GM19395 (cell line): ENCODE data around the gene WASL.
"Not testable (repeated sequence)": the region's sequence is repeated elsewhere in the genome, so short reads cannot be mapped to it uniquely, and the experiment has no call there.

ENCODE experiments used
- ATAC-seq: cut with Tn5 transposase; IDR thresholded peaks from one replicate; pipeline ENCODE4 v1.9.1; 2021; ENCODE audit warnings: mild to moderate bottlenecking, moderate library complexity; ENCODE audit not compliant: unreplicated experiment

WASL gene

DNA sequence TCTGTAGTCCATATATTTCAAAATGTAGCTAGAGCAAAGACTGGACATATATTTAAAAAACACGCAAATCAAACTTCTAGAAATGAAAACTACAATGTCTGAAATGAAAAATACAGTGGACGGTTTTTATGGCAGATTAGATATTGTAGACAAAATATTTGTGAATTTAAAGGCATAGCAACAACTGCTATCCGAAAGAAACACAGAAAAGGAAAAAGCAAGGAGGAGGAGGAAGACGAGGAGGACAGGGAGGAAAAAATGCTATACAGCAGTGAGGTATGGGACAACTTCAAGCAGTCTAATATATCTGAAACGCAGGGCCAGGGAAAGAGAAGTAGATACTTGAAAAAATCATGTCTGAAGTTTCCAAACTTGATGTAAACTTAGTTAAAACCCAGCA is 13.3 kb downstream of the WASL start:
- ATAC-seq, result no peak

DNA sequence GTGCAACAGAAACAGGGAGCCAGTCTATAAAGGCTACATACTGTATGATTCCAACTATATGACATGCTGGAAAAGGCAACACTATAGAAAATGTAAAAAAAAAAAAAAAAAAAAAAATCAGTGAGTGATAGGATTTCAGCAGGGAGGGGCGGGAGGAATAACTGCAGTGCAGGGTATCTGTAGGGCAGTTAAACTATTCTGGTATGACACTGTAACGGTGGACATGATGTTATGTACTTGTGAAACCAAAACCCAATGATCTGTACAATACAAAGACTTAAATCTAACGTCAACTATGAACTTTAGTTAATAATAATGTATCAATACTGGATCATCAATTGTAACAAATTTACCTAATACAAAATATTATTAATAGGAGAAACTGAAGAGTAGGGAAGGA is 14.3 kb downstream of the WASL start:
- no peak for ATAC-seq

DNA sequence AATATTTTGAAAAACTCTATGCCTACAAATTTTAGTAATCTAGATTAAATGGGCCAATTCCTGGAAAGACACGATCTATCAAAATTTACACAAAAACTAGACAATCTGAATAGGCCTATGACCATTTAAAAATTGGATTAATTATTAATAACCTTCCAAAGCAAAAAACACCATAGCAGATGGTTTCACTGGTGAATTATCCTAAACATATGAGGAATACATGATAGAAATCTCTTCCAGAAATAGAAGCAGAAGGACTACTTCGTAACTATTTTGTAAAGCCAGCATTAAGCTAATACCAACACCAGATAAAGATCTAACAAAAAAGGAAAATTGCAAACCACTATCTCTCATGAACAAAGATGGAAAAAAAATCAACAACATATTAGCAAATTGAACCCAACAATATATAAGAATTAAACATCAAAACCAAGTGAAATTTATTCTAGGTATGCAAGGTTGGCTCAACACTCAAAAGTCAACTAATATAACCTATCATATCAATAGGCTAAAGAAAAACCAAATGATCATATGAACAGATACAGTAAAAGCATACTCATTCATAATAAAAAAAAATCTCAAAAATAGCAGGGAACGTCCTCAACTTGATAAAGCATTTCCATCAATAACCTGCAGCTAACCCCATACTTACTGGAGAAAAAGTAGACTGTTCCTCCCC is 16.3 kb downstream of the WASL start:
- ATAC-seq, result no peak

DNA sequence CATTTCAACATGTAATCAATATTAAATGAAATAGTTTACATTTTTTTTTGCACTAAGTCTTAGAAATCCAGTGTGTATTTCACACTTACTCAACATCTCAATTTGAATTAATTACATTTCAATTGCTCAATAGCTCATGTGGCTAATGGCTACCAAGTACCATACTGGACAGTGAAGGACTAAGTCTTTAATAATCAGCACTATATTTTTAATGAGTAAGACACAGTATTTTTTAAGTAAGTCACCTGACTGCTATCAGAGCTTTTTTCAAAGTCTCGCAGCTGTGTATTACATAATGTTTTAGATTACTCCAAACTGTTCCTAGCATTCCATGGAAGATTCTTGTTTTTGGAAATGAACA is 19.6 kb downstream of the WASL start:
- no peak for ATAC-seq

DNA sequence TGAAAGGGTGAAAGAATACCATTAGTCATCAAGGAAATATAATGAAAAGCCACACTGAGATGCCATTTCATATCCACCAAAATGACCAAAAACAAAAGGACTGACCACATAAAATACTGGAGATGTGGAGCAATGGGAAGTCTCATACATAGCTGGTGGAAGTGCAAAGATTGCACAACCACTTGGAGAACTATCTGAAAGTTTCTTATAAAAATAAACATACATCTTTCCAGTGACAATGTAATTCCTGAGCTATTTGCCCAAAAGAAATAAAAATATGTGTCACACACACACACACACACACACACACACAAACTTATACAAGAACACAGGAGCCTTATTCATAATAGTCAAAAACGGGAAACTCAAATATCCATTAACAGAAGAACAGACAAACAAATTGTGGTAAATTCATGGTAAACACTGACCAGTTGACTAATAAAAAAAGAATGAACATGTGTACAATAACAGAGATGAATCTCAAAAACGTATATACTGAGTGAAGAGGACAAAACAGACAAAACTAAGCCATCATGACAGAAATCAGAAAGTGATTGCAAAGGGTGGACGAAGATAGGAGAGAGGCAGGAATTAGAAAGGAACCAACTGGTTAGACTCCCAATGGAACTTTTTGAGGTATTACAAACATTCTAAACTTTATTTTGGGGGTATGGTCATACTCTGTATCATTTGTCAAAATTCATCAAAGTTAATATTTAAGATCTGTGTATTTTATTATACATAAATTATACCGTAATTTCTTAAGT is 21.5 kb downstream of the WASL start:
- no peak for ATAC-seq

DNA sequence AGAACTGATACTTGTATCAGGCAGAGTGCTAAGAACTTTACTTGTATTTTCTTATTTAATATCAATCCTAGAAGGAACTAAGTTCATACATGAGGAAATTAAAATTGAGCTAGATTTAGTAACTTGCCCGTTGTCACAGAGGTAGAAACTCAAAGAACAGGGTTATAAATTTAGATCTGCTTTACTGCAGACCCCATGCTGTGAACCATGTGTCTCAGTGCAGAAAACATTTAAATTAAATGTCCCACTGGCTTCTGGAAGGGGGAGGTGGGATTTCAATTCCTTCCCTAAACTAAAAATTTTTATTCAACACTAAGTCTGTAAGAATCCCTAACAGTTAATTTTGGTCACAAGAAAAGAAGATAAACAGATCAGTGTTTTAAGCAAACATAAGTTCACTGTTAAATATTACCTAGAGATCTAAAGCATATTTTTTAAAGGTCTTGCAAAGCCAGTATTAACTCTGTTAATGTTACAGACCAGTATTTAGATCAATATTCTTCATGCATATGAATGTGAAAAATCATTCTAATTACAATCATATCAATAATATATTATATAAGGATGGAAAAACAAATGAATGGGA is 23.1 kb downstream of the WASL start:
- ATAC-seq, result no peak

DNA sequence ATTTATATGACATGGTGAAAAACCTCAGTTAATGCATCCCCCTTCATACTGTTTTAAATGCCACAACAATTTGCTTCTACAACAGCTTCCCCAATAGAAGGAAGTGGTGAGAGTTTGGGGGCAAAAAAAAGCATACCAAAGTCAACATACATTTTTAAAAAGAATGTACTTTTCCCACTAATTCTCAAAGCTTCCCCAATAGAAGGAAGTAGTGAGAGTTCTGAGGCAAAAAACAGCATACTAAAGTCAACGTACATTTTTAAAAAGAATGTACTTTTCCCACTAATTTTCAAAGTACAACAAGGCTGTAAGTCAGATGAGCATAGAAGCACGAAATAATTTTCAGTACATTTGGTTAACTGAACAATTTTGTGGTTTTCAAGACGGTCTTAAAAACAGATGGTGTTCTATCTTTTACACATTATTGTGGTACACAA is 24.0 kb downstream of the WASL start:
- no peak for ATAC-seq

DNA sequence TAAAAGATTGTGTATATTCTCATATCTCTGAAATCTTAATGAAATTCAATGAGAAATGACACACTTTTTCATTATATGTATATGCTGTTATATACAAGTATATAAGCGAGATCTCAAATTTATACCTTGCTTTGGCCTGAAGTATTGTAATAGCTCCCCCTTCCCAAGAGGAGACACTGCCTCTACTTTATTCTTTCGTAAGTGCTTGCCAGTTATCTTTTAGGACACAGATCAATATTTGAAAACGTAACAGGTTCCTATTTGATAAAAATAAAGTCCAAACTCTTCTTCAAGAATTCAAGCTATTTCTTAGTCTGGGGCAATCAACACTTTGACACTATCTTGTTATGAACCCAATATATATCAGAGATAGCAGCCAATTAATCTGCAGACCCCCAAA is 24.9 kb downstream of the WASL start:
- ATAC-seq, result no peak

DNA sequence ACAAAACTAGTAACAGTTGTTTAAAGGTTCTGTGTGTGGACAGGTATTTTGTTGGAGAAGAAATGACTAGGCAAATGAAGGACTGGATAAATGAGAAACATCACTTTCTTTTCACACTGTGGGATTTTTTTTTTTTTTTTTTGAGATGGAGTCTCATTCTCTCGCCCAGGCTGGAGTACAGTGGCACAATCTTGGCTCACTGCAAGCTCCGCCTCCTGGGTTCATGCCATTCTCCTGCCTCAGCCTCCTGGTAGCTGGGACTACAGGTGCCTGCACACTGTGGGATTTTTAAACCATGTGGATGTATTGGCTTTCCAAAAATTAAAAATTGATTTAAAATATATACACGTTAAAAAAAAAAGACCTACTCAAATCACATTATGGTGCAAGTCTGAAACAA is 28.3 kb downstream of the WASL start:
- ATAC-seq, result not testable (repeated sequence)

DNA sequence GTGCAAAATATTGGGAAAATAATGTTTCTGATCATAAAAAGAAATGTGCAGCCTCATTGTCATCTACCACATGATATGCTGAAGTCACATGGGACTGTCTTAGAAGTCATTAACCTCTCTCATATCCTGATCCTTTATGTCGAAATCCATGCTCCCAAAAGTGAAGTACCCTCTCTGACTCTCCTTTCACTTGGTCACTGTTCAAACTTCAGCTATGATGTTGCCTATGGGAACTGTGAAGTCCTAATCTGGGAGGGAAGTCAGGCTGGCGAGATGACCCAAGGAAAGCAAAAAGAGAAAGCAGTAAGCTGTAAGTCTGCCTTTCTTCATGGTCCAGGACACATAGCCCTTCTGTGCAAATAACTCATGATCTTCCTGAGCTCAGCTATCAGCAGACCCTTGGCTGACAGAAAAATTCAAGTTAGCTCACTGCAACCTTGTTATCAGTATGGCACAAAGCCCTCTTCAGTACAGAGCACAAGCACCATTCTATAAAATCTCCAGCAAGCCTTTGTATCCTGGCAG is 29.5 kb downstream of the WASL start:
- ATAC-seq, result no peak

DNA sequence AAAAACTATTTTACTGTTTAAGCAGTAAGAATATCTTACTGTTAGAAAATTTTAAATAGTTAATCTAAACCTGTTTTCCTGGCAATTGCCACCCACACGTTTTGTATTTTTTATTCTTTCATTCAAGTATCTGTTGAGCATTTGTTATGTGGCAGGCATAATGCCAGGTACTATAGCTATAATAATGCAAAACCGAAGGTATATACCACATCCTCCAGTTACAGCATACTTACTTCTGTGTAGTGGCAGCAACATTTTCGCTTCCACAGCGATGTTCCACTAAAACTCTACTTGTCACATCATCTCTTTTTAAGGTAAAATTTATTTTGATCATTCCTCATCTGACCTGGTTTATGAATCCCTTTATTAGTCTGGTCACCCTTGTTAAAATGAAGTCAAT is 30.0 kb downstream of the WASL start:
- ATAC-seq, result no peak

DNA sequence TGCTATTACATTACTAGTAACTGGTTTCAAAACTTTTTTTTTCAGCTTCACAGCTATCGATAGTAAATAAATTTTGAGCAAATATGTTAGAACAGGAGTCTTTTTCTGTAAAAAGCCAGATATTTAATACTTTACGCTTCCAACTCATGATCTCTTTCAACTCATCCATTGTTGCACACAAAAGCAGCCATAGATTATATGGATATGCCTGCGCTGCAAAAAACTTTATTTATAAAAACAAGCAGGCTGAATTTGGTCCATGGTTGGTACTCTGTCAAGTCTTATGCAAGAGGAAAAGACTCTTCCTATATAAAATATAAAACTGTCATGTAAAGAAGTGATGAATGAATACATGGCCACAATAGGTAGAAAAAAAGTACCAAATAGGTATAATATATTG is 31.1 kb downstream of the WASL start:
- no peak for ATAC-seq

DNA sequence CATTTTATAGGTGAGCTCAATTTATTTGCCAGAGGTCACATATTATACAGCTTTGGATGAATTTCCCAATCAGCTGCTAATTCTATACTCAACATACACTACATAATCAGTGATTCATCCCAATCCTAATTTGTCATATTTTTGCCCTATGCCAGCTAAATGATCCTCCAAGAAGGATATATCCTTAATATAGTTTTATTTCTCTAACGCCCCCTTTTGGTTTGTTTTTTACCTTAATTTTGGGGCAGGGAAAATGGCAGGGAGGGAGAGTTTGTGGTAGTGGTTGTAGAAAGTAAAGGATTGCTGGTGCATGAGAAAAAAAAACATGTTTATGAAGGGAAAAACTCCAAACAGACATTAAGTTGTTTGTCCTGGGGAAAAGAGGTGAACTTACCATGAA is 31.9 kb downstream of the WASL start:
- ATAC-seq, result no peak

DNA sequence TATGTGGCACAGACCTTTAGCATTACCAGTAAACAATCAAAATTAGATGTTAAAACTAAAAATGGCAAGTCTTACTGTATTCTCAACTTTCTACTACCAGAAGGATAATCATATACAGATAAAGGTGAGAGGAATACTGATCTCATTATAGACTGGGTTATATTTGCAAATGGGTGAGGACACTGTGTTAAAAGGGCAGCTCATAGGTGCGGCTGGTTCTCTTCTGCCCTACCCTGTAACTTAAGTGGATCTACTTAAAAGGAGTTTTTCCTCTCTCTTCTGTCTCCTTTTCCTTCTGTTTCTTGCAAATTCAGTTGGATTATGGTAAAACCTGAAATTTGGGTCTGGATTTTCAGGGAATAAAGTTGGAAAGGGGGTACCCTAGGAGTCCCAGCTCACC is 33.0 kb downstream of the WASL start:
- ATAC-seq, result no peak

DNA sequence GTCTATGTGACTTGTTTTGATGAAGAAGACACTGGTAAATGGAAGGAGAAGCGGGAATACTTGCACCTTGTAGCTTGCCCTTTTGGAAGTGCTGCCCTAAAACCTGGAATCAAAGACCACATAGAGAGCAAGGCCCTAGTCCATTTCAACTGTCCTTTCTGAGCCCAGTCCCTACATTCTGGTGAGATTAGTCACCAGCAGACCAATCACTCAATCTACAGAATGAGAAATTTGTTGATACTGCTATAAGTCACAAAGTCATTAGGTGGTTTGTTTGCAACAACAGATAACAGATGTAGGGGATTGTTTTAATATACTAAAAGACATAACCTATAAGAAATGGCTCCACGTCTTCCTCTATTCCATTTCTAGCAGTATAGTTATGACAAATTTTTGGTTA is 33.6 kb downstream of the WASL start:
- no peak for ATAC-seq

DNA sequence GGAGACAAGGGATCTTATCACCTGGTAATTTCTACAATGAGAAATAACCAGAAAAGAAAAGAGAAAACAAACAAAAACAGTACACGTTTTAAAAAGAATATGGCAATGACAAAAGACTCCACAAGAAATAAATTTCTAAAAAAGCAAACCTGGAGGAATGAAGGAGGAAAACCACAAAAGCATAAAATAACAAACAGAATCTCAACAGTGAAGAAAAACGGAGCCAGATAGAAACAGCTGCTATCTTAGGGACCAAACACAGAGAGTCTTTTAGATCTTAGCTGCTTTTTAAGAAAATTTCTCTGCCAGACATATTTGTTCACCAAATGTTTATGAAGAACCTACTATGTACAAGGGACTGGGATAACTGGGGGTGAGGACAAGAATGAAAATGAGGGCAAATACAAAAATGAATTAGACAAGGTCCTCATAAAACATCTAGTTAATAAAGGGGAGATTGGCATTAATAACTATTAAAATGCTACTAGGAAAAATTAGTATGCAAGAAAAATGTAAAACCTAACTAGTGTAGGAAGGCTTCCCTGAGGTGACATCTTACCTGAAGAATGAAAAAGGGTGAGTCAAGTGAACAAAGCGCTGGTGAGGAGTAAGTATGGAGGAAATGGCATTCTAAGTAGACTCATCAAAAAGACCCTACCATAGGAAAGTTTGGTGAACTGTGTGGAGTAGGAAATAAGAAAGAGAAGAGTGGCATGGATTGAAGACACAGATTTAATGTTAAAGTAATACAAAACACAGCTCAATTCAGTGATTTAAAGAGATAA is 34.3 kb downstream of the WASL start:
- ATAC-seq, result no peak

DNA sequence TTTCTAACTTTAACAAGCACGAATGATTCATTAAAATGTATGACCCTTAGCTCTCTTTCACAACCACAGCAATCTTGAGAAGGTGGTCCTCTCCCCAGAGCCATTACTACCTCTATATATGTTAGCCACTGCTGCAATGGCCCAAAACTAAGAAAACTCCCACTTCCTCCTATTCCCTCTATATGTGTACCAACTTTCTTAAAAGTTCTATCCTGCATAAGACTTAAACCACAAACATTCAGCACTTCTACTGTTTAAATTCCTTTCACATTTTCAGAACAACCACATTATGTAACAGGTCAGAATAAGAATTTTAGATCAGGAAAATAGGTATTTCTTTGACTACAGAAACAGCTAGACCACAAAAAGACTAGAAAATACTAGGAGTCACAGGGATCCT is 36.2 kb downstream of the WASL start:
- no peak for ATAC-seq

DNA sequence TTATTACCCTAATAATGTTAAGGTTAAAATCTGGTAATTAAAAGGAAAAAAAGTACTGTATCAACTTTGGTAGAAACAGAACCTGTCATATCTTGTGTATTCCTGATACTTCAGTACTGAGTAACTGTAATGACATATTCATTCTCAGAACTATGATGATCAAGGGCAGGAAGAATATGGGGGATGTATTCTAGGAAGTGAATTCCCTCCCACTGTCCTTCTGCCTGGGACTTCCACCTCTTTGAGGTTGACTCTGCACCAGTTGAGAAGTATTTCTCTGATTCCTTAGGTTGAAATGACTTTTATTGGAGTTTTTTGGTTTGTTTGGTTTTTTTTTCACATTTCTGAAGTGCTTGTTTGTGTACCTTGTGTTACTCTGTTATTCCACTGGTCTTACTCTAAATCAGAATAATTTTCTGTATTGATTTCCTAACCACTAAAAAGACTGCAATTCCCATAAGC is 36.9 kb downstream of the WASL start:
- ATAC-seq, result no peak

DNA sequence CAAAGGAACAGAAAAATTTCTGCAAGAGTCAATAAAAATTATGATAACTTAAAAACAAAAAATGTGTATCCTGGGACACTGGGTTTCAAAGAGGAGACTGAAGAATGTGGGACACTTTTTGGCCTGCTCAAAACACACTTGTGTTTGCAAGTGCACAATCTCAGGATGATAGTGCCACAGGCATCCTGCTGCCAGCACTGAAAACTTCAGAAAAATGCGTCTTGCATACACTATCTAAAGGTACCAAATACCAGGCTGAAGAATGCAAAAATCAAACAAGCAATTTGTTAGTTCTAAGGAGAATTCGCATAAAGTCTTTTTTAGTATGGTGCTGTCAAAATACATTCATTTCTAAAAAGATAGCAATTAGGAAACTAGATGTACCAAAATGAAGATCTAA is 38.1 kb downstream of the WASL start:
- no peak for ATAC-seq

DNA sequence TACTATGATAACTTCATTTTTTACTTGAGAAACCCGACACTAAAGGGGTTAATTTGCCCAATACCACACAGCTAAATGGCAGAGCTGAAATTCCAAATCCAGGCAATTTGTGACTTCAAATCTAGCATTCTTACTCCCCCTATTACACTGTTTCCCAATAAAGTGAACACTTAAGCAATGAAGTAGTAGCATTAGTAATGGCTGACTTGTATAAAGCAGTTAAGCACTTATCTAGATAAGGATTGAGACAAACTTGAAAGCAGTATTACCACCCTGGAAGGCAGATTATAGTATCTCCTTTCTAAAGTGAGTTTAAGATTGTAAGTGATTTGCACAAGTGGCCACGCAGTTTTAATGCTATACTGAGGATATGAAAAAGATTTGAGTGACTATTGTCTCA is 39.3 kb downstream of the WASL start:
- no peak for ATAC-seq

DNA sequence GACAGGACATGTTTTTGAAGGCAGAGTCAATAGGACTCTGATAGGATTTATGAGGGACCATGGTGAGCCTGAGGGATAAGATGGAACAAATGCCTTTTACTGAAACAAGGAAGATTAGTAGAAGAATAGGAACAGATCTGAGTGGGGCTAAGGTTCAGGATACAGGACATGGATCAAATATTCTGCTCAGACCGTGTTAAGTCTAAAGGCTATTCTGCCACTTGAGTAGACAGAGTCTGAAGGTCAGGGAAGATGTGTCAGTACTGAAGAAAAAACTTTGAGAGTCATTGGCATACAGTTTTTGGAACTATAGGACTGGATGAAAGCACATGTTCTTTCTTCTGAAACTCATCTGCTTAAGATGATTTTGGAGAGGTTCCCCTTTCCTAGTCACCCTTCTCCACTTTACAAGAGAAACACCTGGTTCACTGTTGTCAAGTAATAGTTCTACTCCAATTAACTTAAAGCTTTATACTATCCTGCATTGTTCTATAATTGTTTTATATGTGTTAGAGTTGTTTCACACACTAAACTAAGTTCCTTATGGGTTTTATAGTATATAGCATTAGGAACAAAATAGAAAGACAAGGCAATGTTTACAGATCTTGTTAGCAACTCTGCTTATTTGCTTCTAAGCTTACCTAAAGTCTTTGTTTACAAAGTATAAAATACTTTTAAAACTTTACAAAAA is 43.4 kb downstream of the WASL start:
- ATAC-seq, result no peak
